GM12892 (cell line): ENCODE data around the gene EPHB3.

Experiments used
- POLR2A ChIP-seq: IDR thresholded peaks from 2 replicates; pipeline ENCODE4 v1.6.1; 2011; ENCODE audit warnings: low read depth, low read length, control low read depth
- POLR2AphosphoS5 ChIP-seq: IDR thresholded peaks from 2 replicates; pipeline ENCODE4 v1.6.1; 2011; ENCODE audit warnings: low read depth, low read length, control low read depth
- TAF1 ChIP-seq: IDR thresholded peaks from 2 replicates; pipeline ENCODE4 v1.6.1; 2011; ENCODE audit warnings: low read depth, mild to moderate bottlenecking, control low read depth, low read length, borderline replicate concordance

DNA sequence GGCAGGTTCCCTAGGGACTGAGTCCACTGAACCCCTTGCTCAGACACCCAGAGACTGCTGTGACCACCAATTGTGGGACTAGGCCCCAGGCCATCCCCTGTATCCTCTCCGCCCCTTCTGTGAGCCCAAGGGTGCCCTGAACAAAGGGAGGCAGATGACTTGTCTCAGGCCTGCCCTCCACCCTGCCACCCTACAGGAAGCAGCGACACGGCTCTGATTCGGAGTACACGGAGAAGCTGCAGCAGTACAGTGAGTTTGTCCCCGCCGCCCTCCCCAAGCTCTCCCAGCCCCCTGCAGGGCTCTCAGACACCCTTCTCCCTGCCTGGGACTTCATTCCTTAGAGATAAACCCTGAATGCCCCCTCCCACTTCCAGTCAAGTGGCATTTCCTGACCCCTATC lies 16.6 kb downstream of the EPHB3 start:
- TF ChIP-seq POLR2A, result no peak
- no peak for TF ChIP-seq POLR2AphosphoS5
- TF ChIP-seq TAF1, result no peak
